DMS 273 (cell line): ENCODE data around the gene SLC29A2.
"Not testable (repeated sequence)": the region's sequence is repeated elsewhere in the genome, so short reads cannot be mapped to it uniquely, and the experiment has no call there.

Source experiments
- DNase-seq: peaks from one replicate; lab custom pipeline; 2025; ENCODE audit not compliant: unreplicated experiment; lab: John Stamatoyannopoulos, UW

SLC29A2 gene

DNA sequence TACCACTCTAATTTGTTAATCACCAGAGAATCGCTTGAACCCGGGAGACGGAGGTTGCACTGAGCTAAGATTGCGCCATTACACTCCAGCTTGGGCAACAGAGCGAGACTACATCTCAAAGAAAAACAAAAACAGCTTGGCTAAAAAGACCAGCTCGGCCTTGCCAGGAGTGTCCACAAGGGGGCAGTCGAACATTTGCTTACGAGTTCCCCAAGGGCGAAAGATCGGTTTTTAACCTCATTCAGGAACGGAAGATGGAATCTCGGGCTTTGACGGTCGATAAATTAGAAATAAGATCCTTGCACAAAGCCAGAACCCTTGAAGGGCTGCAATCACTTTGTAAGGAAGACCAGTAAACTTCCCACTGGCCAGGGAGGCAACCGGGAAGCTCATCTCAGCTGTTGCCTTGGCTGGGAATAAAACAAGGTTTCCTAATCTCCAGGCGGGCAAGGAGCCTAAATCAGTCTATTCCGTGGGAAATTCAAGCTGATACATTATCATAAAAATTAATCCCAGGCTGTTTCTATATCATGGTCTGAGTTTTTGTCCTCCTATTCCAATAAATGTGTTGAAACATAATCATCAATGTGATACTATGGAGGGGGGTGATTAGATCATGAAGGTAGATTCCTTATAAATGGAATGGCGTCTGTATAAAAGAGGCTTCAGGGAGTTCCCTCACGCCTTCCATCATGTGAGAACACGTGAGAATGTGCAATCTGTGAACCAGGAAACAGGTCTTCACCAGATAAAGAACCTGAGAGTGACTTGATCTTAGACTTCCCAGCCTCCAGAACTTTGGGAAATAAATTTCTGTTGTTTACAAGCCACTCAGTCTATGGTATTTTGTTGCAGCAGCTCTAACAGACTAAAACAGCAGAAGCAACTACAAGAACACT is 14.9 kb upstream of the SLC29A2 start:
- DNase-seq = peak; percentile 90

DNA sequence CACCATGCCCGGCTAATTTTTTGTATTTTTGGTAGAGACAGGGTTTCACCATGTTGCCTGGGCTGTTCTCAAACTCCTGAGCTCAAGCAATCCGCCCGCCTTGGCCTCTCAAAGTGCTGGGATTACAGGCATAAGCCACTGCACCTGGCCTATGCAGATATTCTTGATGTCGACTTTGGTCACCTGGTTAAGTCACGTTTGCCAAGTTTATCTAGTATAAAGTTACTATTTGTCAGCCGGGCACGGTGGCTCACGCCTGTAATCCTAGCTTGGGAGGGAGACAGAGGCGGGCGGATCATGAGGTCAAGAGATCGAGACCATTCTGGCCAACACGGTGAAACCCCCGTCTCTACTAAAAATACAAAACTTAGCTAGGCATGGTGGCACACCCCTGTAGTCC is 12.8 kb upstream of the SLC29A2 start:
- not testable (repeated sequence) for DNase-seq

DNA sequence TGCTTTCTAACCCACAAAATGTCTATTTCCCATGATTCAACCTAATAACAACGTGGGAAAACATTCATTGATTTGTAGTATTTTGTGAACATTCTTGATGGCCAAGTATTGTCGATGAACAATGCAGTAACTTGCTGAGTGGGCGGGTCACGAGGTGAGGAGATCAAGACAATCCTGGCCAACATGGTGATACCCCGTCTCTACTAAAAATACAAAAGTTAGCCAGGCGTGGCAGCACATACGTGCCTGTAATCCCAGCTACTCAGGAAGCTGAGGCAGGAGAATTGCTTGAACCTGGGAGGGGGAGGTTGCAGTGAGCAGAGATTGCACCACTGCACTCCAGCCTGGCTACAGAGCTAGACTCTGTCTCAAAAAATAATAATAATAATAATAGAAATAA is 8.7 kb upstream of the SLC29A2 start:
- DNase-seq = peak; percentile 35

DNA sequence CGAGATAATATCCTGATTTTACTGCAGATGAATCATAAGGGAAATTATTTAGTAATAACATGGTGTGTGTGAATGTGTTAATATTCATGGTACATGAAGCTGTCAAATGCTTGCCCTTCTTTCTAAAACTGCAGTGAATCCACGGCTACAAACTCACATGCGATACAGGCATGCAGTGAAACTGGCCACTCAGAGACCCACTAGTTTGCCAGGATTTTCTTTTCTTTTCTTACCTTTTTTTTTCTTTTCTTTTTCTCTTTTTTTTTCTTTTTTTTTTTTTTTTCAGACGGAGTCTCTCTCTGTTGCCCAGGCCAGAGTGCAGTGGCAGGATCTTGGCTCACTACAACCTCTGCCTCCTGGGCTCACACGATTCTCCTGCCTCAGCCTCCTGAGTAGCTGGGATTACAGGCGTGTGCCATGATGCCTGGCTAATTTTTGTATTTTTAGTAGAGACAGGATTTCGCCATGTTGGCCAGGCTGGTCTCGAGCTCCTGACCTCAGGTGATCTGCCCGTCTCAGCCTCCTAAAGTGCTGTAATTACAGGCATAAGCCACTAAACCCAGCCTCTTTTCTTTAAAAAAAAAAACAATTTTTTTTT is 2.2 kb upstream of the SLC29A2 start:
- peak; percentile 31 for DNase-seq

DNA sequence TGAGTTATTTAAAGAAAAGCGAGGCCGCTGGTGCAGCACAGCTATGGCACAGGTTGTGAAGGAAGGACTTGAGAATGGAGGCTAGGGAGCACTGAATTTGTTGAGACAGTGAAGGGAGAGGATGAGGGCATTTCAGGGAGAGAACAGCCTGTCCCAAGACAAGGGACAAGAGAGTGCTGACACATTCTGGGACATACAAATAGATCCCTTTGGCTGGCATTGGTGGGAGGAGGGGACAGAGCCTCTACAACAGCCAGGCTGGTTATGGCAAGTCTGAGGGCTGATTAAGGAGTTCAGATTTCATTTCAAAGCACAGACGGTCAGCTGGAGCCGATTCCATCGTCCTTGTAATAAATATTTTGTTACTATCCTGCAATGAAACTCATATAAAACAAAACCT is 1.7 kb upstream of the SLC29A2 start:
- peak; percentile 53 for DNase-seq

DNA sequence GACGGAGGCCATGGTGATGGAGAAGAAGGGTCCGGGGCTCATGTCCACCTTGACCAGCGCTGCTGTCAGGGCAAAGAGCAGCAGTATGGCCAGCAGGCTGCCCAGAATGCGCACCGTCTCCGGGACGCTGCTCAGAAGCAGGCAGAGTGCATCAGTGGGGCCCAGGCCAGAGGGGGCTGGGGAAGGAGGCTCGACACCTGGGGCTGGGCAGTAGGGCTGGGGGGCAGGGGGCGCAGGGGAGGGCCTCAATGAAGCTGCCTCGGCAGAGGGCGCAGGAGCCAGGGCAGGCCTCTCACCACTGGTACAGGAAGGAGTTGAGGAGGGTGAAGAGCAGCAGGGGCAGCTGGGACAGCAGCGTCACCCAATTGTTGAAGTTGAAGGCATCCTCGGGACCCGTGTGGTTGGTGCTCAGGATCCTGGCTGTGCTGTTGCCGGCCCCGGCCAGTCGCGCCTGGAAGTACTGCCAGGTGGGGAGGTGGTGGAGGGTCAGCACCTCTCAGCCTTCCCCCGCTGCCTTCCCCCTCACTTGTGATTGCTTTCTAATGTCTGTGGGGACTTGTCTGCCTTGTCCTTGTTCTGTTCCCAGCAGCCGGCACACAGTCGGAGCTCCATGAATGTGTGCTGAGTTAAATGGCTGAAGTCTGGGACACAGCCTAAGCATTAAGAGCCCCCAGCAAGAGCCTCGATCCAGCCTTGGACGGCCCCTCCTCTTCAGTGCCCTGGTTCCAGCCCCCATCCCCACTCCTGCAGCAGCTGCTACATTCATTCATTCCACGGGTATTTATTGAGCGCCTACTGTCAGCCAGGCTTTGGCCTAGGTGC is 2.3 kb downstream of the SLC29A2 start:
- no peak for DNase-seq

DNA sequence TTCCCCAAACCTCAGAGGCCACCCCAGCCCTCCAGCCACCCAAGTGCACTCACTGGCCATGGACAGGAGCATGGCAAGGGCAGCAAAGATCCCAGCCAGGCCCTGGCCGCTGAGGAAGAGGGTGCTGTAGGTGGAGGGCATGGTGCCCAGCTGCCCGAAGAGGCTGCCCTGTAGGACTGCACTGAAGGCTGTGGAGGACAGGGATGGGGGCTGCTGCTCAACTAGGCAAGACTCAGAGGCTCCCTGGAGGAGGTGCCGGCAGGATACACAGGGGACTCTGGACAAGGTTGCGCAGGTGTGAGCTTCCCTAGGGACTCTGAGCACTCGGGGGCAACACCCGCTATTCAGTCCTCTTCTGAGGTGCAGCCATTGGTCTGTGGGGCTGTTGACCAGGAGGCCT is 3.1 kb downstream of the SLC29A2 start:
- no peak for DNase-seq

DNA sequence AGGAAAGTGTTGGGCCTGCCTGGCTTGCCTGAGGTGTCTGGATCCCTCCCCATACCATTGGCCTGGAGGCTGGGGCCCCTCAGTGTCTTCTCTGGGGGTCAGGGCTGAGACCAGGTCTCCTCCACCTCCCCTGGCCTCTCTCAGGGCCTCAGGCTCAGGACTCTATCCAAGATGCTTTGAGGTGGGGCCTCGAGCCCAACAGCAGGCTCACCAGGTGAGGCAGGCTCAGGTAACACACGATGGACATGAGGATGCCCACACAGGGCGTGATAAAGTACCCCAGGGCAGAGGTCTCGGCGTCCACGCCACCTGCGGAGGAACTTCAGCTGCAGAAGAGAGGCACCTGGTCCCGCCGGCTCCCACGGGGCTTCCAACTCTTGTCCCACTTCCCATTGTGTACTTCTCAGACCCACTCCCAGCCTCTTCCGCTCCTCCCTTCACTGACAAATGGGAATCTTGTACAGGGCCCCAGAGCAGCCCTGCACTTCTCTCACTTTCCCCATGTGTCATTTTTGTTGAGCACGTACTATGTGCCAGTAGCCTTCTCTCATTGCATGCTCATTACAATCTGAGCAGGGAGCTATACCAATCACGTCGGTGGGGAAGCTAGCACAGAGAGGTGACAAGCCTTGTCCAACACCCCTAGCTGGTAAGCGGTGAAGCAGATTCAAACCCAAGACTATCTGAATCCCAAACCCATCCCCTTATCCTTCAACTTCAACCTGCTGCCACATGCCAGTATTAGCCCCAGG is 3.8 kb downstream of the SLC29A2 start:
- no peak for DNase-seq

DNA sequence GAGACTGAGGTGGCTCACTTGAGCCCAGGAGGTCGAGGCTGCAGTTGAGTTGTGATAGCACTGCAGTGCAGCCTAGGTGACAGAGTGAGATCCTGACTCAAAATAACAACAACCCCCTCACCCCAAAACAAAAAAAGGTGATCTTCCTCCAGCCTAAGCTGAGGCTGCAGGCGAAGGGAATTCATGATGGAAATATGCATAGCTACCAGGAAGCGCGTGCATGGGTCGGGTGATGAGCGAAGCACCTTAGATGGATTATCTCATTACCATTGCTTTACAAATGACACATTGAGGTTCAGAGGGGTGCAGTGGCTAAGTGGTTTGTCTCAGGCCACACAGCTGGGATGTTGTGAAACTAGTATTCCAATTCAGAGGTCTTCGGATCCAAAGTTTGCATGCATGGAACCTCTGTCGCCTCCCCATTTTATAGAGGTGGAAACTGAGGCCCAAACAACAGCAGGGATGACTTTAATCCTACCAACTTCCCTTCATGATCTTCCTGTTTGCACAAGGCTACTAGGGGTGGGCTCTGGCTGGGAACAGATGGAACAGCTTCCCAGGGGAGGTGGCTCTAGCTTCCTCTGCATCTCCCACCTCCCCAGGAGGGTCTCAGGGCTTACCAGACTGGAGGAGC is 4.6 kb downstream of the SLC29A2 start:
- DNase-seq = no peak

DNA sequence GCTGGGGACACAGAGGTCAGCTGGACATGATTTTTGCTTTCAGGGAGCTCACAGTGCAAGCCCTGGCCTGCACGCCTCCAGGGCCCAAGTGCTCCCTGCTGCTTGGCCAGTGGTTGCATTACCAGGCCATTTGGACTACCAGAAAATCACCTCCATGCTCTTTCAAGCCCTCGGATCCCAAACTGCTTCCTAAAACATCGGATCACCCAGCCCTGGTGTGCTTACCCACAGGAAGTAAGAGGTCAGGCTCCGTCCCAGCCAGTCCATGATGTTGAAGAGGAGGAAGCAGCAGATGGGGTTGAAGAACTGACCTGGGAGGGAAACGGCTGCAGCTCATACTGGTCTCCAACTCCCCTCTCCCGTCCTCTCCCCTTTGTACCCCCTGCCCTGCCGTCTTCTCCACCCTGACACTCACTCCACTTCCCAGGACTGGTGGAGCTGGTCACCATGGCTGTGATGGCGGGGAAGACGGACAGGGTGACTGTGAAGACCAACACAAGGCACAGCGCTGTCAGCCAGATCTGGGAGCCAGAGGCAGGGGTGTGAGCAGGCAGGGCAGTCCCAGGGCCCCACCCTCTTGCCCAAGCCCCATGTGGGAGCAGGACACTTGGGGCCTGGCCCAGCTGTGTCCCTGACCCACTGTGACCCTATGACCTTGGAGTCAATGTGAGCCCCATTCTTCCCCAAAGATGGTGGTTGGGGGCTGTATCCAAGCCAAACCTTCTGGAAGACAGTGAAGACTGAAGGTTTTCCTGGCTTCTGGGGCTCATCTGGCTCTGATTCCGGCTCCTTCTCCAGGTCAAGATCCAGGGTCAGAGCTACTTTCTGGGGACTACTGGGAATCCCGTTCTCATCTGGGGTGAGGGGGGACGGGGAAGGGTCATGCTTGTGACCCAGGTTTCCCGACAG is 5.6 kb downstream of the SLC29A2 start:
- DNase-seq = no peak

DNA sequence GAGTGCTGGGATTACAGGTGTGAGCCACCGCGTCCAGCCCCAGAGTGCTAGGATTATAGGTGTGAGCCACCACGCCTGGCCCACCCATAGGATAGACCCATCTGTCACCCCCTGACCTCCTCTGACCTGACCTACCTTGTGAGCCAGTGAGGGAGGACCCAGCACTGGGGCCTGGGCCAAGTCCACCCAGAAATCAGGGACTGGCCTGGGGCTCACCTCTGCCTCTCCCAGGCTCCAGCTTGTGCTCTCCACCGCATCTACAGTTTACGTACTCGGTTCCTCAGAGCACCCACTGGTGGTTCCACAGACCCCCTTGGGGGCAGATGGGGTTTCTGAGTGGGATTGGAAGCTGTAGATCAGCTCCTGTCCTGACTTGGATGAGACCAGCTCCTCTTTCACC is 6.4 kb downstream of the SLC29A2 start:
- no peak for DNase-seq

DNA sequence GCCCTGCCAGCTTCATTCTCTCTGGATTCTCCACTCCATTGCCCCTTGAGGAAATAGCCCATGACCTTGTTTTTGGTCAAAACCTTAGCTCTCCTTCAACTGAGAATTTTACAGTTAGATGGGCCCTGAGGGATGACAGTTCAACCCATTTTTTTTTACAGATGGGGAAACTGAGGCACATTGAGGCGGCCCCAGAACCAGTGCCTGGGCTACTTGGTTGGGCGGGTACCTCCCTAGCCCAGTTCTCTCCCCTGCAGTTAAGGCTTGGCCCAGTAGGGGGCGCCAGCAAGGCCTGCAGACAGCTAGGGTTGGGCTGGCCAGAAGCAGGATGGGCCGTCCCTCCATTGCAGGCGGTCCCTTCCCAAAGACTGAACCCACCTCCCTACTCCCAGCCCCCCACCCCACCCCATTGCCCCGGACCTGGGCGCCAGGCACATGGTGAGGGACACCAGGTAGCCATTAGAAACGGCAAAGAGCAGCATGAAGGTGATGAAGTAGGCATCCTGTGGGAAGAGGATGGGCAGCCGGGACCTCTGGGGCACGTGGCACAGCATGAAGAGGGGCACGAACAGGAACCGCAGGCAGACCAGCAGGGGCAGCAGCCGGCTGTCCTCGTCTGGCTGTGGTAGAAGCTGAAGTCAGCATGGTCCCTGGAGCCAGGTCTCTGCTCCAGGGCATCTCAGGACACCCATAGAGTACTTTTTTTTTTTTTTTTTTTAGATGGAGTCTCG is 7.6 kb downstream of the SLC29A2 start:
- peak; percentile 78 for DNase-seq

DNA sequence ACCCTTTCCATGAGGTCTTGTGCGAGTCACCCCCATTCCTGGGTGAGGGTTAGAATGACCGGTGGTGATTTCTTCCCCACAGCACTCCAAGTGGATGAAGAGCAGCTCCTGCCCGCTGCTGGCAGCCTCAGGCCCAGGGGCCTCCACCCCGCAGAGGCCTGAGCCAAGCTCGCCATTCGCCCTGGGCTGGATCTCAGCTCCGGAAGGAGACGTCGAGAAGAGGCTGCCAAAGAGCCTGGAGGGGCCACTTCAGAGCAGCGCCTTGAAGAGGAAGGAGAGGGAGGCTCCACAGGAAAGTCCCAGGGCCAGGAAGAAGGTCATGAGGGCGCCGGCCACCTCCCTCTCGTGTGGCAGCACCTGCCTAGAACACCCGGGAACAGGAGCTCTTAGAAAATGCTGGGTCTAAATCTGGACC is 8.4 kb downstream of the SLC29A2 start:
- DNase-seq = no peak

DNA sequence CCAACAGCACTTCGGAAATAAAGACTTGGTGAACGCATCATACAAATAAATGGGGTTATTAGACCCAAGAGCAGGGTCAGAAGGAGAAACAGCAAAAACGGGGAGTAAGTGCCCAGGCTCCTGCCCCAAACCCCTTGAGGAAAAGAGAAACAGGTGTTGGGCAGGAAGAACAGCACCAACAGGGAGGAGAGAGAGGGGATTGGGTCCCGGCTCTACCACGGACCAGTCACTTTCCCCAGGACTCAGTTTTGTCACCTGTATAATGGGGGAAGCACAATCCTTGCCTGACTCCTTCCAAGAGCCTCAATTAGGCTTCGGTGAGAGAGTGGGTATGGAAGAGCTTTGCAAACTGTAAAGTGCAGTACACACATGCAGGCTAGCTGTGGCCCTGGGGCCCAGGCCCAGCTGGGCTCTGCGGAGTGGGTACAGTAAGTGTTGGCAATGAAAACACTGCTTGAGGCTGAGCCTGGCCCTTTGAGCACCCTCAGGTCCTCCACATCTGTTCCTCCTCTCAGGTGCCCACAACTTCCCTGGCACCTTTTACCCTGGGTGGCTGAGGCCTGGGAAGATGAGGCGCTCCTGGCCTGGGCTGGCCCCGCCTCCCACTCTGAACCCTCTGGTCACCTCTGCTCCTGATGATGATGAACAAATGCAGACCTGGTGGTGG is 8.9 kb downstream of the SLC29A2 start:
- no peak for DNase-seq

DNA sequence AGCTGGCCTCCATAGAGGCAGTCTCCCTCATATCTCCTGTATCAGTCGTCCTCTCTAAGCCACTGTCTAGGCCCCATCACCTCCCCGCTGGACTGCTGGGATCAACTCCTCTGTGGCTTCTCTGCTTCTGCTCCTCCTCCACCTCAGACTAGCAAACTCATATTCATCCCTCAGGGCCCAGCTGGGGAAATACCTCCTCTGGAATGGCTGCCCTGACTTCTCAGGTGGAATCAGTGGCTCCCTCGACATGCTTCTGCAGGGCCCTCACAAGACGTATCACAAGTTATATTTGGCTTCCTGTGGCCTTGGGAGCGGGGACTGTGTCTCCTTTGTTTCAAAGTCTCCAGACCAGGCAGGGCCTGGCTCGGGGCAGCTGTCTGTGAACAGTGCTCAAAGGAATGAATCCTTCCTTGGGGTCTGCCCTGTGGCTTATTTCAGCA is 10.0 kb downstream of the SLC29A2 start:
- no peak for DNase-seq

DNA sequence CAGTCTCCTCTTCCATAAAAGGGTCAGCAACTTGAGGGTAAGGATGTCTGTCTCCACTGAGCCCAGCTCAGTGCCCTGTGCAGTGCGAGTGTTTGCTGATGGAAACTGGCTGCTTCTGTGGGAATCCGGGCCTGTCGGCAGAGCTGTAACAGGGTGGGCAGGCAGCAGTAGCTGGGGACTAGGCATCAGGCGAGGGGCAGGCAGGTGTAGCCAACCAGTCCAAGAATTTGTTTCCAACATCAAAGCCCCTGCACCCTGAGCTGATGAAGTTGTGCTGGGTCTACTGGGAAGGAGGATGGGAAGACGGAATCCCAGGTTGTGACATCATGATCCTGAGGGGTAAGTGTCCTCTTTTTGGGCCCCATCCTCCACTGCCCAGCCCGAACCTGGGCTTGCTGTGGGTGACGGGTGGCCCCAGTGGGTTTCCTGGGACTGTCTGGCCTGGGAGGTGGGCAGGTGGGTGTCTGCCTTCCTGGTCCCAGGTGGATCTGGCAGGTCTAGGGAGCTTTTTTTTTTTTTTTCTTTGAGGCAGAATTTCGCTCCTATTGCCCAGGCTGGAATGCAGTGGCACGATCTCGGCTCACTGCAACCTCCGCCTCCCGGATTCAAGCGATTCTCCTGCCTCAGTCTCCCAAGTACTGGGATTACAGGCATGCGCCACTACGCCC is 11.0 kb downstream of the SLC29A2 start:
- DNase-seq = no peak

DNA sequence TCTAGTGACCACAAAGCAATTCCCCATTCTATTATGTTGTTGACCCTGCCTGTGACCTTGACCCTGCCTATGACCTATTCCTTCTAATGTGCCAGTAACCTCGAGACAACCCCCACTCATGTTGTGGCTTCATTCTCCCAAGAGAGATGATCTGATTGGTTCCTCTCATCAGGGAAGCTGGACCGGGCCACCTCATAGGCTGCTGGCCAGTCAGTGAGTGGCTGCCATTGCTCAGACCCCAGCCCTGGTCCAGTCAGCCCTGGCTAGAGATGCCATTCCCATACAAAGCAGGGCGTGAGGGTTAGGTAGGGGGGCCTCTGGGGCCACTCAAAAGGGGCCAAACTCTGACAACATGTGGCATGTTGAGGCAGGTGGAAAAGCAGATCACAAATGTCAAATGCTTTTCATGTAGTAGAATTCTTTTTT is 11.9 kb downstream of the SLC29A2 start:
- DNase-seq = no peak
